C4-2B (cell line): ENCODE measurements around the gene DNAJC22.

ENCODE experiments used
- ZFX ChIP-seq: fragments of 450-650 bp; IDR thresholded peaks from 2 replicates; pipeline ENCODE4 v1.6.1; 2017
- TF ChIP-seq, protein P1 (sequence below): fragments of 450-650 bp; conservative IDR thresholded peaks from 2 replicates; pipeline ENCODE4 v1.5.1; 2017; ENCODE audit warnings: mild to moderate bottlenecking

DNA sequence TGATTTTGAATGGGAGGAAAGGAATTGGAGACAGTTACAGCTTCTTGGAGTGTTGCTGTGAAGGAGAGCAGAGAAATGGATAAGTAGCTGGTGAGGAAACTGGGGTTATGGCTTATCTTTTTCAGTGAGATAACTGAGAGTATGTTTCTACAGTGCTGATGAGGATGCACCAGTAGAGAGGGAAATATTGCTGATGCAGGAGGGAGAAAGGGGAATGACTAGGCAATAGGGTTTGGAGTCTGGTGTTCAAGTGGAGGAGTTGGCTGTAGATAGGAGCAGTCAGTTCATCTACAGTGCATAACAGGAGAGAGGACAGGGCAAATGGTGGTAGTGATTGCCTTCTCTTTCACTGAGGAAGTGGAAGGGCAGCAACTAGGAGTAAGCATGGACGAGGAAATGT, 53.6 kb downstream of the DNAJC22 start:
- TF ChIP-seq, protein P1, sequence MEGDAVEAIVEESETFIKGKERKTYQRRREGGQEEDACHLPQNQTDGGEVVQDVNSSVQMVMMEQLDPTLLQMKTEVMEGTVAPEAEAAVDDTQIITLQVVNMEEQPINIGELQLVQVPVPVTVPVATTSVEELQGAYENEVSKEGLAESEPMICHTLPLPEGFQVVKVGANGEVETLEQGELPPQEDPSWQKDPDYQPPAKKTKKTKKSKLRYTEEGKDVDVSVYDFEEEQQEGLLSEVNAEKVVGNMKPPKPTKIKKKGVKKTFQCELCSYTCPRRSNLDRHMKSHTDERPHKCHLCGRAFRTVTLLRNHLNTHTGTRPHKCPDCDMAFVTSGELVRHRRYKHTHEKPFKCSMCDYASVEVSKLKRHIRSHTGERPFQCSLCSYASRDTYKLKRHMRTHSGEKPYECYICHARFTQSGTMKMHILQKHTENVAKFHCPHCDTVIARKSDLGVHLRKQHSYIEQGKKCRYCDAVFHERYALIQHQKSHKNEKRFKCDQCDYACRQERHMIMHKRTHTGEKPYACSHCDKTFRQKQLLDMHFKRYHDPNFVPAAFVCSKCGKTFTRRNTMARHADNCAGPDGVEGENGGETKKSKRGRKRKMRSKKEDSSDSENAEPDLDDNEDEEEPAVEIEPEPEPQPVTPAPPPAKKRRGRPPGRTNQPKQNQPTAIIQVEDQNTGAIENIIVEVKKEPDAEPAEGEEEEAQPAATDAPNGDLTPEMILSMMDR, result no peak
- TF ChIP-seq ZFX, result no peak
